ENCODE measurements around the gene ARFGEF2. TPM values are rescaled to one million over a fixed set of nuclear protein-coding genes. Genes with fewer than 3 reads are reported as not detected.

Gene ARFGEF2
- total and polyA plus RNA-seq, 2 donors: 11.1 to 17.8 TPM

- no peak for DNase-seq (ENCODE audit: low read depth in 6 of 9, low spot score in 9 of 9)
- H3K27ac ChIP-seq (ENCODE audit: low read depth in 1 of 2, low read length in 1 of 2): no peak overlapping the region
- H3K4me1 ChIP-seq (ENCODE audit: control insufficient read depth in 2 of 2, insufficient read depth in 2 of 2, low read length in 2 of 2): no peaks in the 10 kb centered on the region
- H3K9me3 ChIP-seq (ENCODE audit: control insufficient read depth in 2 of 2, insufficient read depth in 1 of 2, low read length in 1 of 2): no peaks in the 10 kb centered on the region
- H3K4me3 ChIP-seq (ENCODE audit: low read length in 2 of 2): no peak overlapping the region
- no peaks in the 10 kb centered on the region for H3K36me3 ChIP-seq (ENCODE audit: control insufficient read depth in 2 of 2, insufficient read depth in 2 of 2, low read length in 1 of 2)
- H3K27me3 ChIP-seq (ENCODE audit: control insufficient read depth in 2 of 2, insufficient read depth in 1 of 2, low read length in 1 of 2): no peaks in the 10 kb centered on the region
- WGBS: 94% methylated on average over 4 of the region's 4 CpGs
These were observed 24.1 kb upstream of the ARFGEF2 start for GRCh38 chr20:48897305-48898010.

GRCh38 chr20:48898210-48898609 lies 23.3 kb upstream of the ARFGEF2 start:
- Histone ChIP-seq H3K4me1 (ENCODE audit: control insufficient read depth in 2 of 2, insufficient read depth in 2 of 2, low read length in 2 of 2) (no peaks in the 10 kb centered on the region), H3K27ac (ENCODE audit: low read depth in 1 of 2, low read length in 1 of 2) (no peak overlapping the region), H3K36me3 (ENCODE audit: control insufficient read depth in 2 of 2, insufficient read depth in 2 of 2, low read length in 1 of 2) (no peaks in the 10 kb centered on the region), H3K4me3 (ENCODE audit: low read length in 2 of 2) (no peak overlapping the region), H3K9me3 (ENCODE audit: control insufficient read depth in 2 of 2, insufficient read depth in 1 of 2, low read length in 1 of 2) (no peaks in the 10 kb centered on the region), H3K27me3 (ENCODE audit: control insufficient read depth in 2 of 2, insufficient read depth in 1 of 2, low read length in 1 of 2) (no peaks in the 10 kb centered on the region)
- 94% methylated on average over 10 of the region's 10 CpGs for WGBS
- no peak for DNase-seq (ENCODE audit: low read depth in 6 of 9, low spot score in 9 of 9)

GRCh38 chr20:48898896-48899530 lies 22.5 kb upstream of the ARFGEF2 start:
- Histone ChIP-seq H3K4me1 (ENCODE audit: control insufficient read depth in 2 of 2, insufficient read depth in 2 of 2, low read length in 2 of 2) (no peaks in the 10 kb centered on the region), H3K4me3 (ENCODE audit: low read length in 2 of 2) (no peak overlapping the region), H3K27ac (ENCODE audit: low read depth in 1 of 2, low read length in 1 of 2) (no peak overlapping the region), H3K36me3 (ENCODE audit: control insufficient read depth in 2 of 2, insufficient read depth in 2 of 2, low read length in 1 of 2) (no peaks in the 10 kb centered on the region), H3K27me3 (ENCODE audit: control insufficient read depth in 2 of 2, insufficient read depth in 1 of 2, low read length in 1 of 2) (no peaks in the 10 kb centered on the region), H3K9me3 (ENCODE audit: control insufficient read depth in 2 of 2, insufficient read depth in 1 of 2, low read length in 1 of 2) (no peaks in the 10 kb centered on the region)
- 95% methylated on average over 5 of the region's 5 CpGs for WGBS
- DNase-seq (ENCODE audit: low read depth in 6 of 9, low spot score in 9 of 9): no peak

GRCh38 chr20:48899881-48900280 lies 21.6 kb upstream of the ARFGEF2 start:
- H3K27ac ChIP-seq (ENCODE audit: low read depth in 1 of 2, low read length in 1 of 2): no peak overlapping the region
- H3K9me3 ChIP-seq (ENCODE audit: control insufficient read depth in 2 of 2, insufficient read depth in 1 of 2, low read length in 1 of 2): no peaks in the 10 kb centered on the region
- no peaks in the 10 kb centered on the region for H3K27me3 ChIP-seq (ENCODE audit: control insufficient read depth in 2 of 2, insufficient read depth in 1 of 2, low read length in 1 of 2)
- H3K4me1 ChIP-seq (ENCODE audit: control insufficient read depth in 2 of 2, insufficient read depth in 2 of 2, low read length in 2 of 2): peaks cover 0 to 5% of the 10 kb centered on the region in 2 donors
- H3K36me3 ChIP-seq (ENCODE audit: control insufficient read depth in 2 of 2, insufficient read depth in 2 of 2, low read length in 1 of 2): no peaks in the 10 kb centered on the region
- no peak for DNase-seq (ENCODE audit: low read depth in 6 of 9, low spot score in 9 of 9)
- no peak overlapping the region for H3K4me3 ChIP-seq (ENCODE audit: low read length in 2 of 2)

DNA sequence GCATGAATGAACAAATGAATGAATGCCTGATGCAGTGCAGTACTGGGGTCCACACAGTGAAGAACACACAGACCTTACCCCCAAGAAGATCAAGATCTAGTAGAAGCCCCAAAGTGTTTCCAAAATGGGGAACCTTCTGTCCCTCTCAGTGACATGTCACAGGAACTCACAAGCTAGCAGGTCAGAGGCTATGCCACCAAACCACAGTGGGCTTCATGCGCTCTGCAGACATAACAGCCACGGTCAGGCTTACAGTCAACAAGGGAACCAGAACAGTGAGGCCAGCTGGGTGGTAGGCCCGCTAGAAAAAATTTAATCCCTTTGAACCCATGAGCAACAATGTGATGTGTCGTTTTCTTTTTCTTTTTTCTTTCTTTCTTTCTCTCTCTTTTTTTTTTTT lies 20.2 kb upstream of the ARFGEF2 start:
- peaks cover 0 to 5% of the 10 kb centered on the region in 2 donors for H3K4me1 ChIP-seq (ENCODE audit: control insufficient read depth in 2 of 2, insufficient read depth in 2 of 2, low read length in 2 of 2)
- no peak overlapping the region for H3K27ac ChIP-seq (ENCODE audit: low read depth in 1 of 2, low read length in 1 of 2)
- DNase-seq (ENCODE audit: low read depth in 6 of 9, low spot score in 9 of 9): no peak
- no peaks in the 10 kb centered on the region for H3K36me3 ChIP-seq (ENCODE audit: control insufficient read depth in 2 of 2, insufficient read depth in 2 of 2, low read length in 1 of 2)
- H3K4me3 ChIP-seq (ENCODE audit: low read length in 2 of 2): no peak overlapping the region
- H3K27me3 ChIP-seq (ENCODE audit: control insufficient read depth in 2 of 2, insufficient read depth in 1 of 2, low read length in 1 of 2): no peaks in the 10 kb centered on the region
- 70% methylated on average over 4 of the region's 4 CpGs for WGBS
- H3K9me3 ChIP-seq (ENCODE audit: control insufficient read depth in 2 of 2, insufficient read depth in 1 of 2, low read length in 1 of 2): no peaks in the 10 kb centered on the region

DNA sequence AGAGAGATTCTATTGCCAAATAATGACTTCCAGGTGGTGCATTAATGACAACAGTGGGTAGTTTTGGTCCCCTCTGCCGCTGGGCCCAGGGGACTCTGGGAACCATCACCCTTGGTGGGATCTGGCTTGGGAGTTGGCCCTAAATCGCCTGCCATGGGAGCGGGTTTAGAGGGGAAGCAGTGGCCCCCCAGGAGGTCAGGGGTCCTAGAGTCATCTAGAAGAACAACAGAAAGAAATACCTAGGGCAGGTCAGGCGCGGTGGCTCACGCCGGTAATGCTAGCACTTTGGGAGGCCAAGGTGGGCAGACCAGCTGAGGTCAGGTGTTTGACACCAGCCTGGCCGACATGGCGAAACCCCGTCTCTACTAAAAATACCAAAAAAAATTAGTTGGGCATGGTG lies 17.8 kb upstream of the ARFGEF2 start:
- Histone ChIP-seq H3K27me3 (ENCODE audit: control insufficient read depth in 2 of 2, insufficient read depth in 1 of 2, low read length in 1 of 2) (no peaks in the 10 kb centered on the region), H3K36me3 (ENCODE audit: control insufficient read depth in 2 of 2, insufficient read depth in 2 of 2, low read length in 1 of 2) (no peaks in the 10 kb centered on the region), H3K9me3 (ENCODE audit: control insufficient read depth in 2 of 2, insufficient read depth in 1 of 2, low read length in 1 of 2) (no peaks in the 10 kb centered on the region), H3K4me3 (ENCODE audit: low read length in 2 of 2) (no peak overlapping the region), H3K27ac (ENCODE audit: low read depth in 1 of 2, low read length in 1 of 2) (no peak overlapping the region), H3K4me1 (ENCODE audit: control insufficient read depth in 2 of 2, insufficient read depth in 2 of 2, low read length in 2 of 2) (peaks cover 0 to 5% of the 10 kb centered on the region in 2 donors)
- 98% methylated on average over 10 of the region's 10 CpGs for WGBS
- DNase-seq (ENCODE audit: low read depth in 6 of 9, low spot score in 9 of 9): no peak

DNA sequence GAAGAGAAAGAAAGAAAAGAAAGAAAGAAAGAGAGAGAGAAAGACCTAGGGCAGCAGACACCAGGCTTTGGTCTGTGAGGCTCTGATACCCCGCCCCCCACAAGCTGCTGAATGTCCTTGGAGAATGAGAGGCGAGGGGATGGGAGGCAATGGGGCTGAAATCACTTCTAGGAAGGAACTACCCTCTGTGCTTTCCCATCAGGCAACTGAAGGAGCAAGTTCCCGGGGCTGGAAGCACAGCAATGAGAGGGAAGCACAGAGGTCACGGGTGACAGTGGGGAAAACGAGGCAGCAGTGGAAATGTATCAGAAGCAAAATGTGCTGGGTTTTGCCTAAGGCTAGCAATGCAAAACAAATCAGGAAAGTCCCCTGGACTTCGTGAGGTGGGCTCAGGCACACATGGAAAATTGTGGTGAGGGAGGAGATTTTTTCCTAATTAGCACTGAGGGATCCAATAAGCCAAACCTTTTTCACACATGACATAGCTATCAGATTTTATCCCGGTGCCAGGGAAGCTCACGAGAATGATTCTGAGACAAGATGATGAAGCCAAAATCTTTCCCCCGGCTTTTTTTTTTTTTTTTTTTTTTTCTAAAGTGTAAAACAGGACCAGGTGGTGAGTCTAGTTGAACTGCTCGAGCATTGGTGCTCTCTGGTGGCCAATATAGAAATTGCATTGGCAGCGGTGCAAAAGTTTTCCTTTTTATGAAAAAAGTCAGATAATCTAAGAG lies 16.8 kb upstream of the ARFGEF2 start:
- Histone ChIP-seq H3K9me3 (ENCODE audit: control insufficient read depth in 2 of 2, insufficient read depth in 1 of 2, low read length in 1 of 2) (no peaks in the 10 kb centered on the region), H3K4me3 (ENCODE audit: low read length in 2 of 2) (no peak overlapping the region), H3K27me3 (ENCODE audit: control insufficient read depth in 2 of 2, insufficient read depth in 1 of 2, low read length in 1 of 2) (no peaks in the 10 kb centered on the region), H3K36me3 (ENCODE audit: control insufficient read depth in 2 of 2, insufficient read depth in 2 of 2, low read length in 1 of 2) (no peaks in the 10 kb centered on the region), H3K4me1 (ENCODE audit: control insufficient read depth in 2 of 2, insufficient read depth in 2 of 2, low read length in 2 of 2) (peaks cover 0 to 5% of the 10 kb centered on the region in 2 donors), H3K27ac (ENCODE audit: low read depth in 1 of 2, low read length in 1 of 2) (no peak overlapping the region)
- 46% methylated on average over 11 of the region's 11 CpGs for WGBS
- DNase-seq (ENCODE audit: low read depth in 6 of 9, low spot score in 9 of 9): peak in 7 of 9 donors; percentile 35 to 76 (median 54)

DNA sequence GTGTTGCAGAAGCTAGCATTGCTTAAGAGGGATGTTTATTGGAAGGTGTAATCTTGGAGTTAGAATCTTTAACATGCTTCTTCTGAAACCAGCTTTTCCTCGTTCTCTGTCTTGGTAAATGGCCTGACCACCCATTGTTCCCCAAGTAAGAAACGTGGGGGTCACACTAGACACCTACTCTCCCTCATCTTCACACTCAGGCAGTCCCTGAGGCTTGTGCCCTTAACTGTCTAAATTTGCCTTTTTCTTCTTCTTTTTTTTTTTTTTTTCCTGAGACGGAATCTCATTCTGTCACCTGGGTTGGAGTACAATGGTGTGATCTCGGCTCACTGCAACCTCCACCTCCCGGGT lies 16.2 kb upstream of the ARFGEF2 start:
- Histone ChIP-seq H3K4me3 (ENCODE audit: low read length in 2 of 2) (no peak overlapping the region), H3K27me3 (ENCODE audit: control insufficient read depth in 2 of 2, insufficient read depth in 1 of 2, low read length in 1 of 2) (no peaks in the 10 kb centered on the region), H3K27ac (ENCODE audit: low read depth in 1 of 2, low read length in 1 of 2) (no peak overlapping the region), H3K9me3 (ENCODE audit: control insufficient read depth in 2 of 2, insufficient read depth in 1 of 2, low read length in 1 of 2) (peaks cover 0 to 3% of the 10 kb centered on the region in 2 donors), H3K36me3 (ENCODE audit: control insufficient read depth in 2 of 2, insufficient read depth in 2 of 2, low read length in 1 of 2) (no peaks in the 10 kb centered on the region), H3K4me1 (ENCODE audit: control insufficient read depth in 2 of 2, insufficient read depth in 2 of 2, low read length in 2 of 2) (peaks cover 0 to 5% of the 10 kb centered on the region in 2 donors)
- 82% methylated on average over 5 of the region's 5 CpGs for WGBS
- DNase-seq (ENCODE audit: low read depth in 6 of 9, low spot score in 9 of 9): no peak

DNA sequence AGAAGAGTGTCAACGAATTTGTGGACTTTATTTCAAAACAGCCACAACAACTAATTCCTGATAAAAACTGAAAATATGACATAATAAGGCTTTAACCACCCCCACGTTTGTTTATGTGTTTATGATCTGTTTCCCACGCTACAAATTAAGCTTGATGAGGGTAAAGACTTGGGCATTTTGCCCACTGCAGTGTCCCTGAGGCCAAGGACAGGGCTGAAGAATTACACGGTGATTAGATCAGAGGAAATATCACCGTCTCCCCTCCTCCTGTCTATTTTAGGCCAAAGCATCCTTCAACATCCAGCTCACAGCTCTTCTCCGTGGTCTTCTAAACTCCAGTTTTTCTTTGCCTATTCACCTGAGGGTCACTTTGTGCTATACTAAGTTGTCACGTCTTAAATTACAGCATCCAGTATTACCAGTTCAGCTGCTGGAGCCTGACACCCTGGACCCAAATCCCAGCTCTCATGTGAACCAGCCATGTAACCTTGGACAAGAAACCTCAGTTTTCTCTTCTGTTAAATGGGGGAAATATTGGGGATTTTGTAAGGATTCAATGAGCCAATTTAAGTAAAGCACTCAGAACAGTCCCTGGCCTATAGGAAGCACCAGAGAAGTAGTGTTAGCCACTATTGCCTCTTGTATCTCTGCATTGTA lies 15.2 kb upstream of the ARFGEF2 start:
- H3K4me1 ChIP-seq (ENCODE audit: control insufficient read depth in 2 of 2, insufficient read depth in 2 of 2, low read length in 2 of 2): peaks cover 0 to 5% of the 10 kb centered on the region in 2 donors
- H3K9me3 ChIP-seq (ENCODE audit: control insufficient read depth in 2 of 2, insufficient read depth in 1 of 2, low read length in 1 of 2): peaks cover 0 to 3% of the 10 kb centered on the region in 2 donors
- H3K27me3 ChIP-seq (ENCODE audit: control insufficient read depth in 2 of 2, insufficient read depth in 1 of 2, low read length in 1 of 2): no peaks in the 10 kb centered on the region
- no peak for DNase-seq (ENCODE audit: low read depth in 6 of 9, low spot score in 9 of 9)
- H3K36me3 ChIP-seq (ENCODE audit: control insufficient read depth in 2 of 2, insufficient read depth in 2 of 2, low read length in 1 of 2): no peaks in the 10 kb centered on the region
- no peak overlapping the region for H3K27ac ChIP-seq (ENCODE audit: low read depth in 1 of 2, low read length in 1 of 2)
- no peak overlapping the region for H3K4me3 ChIP-seq (ENCODE audit: low read length in 2 of 2)
- WGBS: 87% methylated on average over 7 of the region's 7 CpGs

Measured in thymus (tissue), 11 donors.